Calu3 (cell line): ENCODE results near the gene UGT1A9. TPM values are rescaled to one million over a fixed set of nuclear protein-coding genes. Genes with fewer than 3 reads are reported as not detected.

Experiments
- BruUV-seq: library from RNA; stranded (reverse); fragments of 400-500 nt; replicated peaks from 2 replicates; lab custom pipeline; 2021; lab: Mats Ljungman, UMichigan
- CTCF ChIA-PET: fragments of 300-600 bp; sonication (Branson Sonifier 250); formaldehyde crosslinking; loops from one replicate; lab custom pipeline; 2022; ENCODE audit warnings: antibody characterized with exemption; lab: Charles Lee
- DNase-seq: peaks from one replicate; pipeline ENCODE4 v3.0.0; 2022
- H3K27ac Mint-ChIP-seq: one replicate; pipeline ENCODE4 v1.8.0; 2022; ENCODE audit warnings: mixed read lengths; ENCODE audit not compliant: unreplicated experiment
- H3K27me3 Mint-ChIP-seq: one replicate; pipeline ENCODE4 v1.8.0; 2022; ENCODE audit warnings: mixed read lengths; ENCODE audit not compliant: unreplicated experiment
- H3K36me3 Mint-ChIP-seq: one replicate; pipeline ENCODE4 v1.8.0; 2022; ENCODE audit warnings: mild to moderate bottlenecking, moderate library complexity, mixed read lengths; ENCODE audit not compliant: insufficient read depth, unreplicated experiment
- H3K4me1 Mint-ChIP-seq: one replicate; pipeline ENCODE4 v1.8.0; 2022; ENCODE audit warnings: mild to moderate bottlenecking, low read depth, mixed read lengths; ENCODE audit not compliant: unreplicated experiment
- H3K4me3 Mint-ChIP-seq: one replicate; pipeline ENCODE4 v1.8.0; 2022; ENCODE audit warnings: mild to moderate bottlenecking, low read depth, moderate library complexity, mixed read lengths; ENCODE audit not compliant: unreplicated experiment
- H3K9me3 Mint-ChIP-seq: one replicate; pipeline ENCODE4 v1.8.0; 2022; ENCODE audit warnings: low read depth, mixed read lengths; ENCODE audit not compliant: unreplicated experiment
- intact Hi-C: fragments of 100-400 bp; cut with micrococcal nuclease; formaldehyde crosslinking; loops from one replicate; pipeline ENCODE4 v1.10.0; 2022; ENCODE audit not compliant: unreplicated experiment
- total RNA-seq: library from RNA; stranded (reverse); gene quantifications from 2 replicates; pipeline ENCODE4 v1.2.3, GENCODE V29; 2022
- TF ChIP-seq, protein P1 (sequence below): fragments of 200-600 bp; IDR thresholded peaks from one replicate; pipeline ENCODE4 v1.8.0; 2022; ENCODE audit warnings: antibody characterized with exemption; ENCODE audit not compliant: unreplicated experiment

UGT1A9 gene
- total RNA-seq, 1 experiment from 2014 or later, result 4.3 TPM

DNA sequence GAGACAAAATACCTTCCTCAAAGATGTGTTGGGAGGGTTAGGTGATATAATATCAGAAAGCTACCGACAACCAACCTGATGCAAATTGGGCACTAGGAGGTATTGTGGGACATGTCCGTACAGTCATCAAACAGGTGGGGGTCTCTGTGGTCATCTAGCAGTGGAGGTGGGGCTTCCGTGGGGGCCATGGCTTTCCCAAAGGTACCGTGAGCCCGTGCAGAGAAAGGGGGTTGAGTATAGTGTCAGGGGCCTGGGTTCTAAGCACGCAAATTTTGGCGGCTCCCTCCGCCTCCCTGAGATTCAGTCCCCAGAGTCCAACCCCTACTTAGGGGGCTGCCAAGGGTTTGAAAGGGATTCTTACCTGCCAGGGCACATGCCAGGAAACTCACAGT lies 150.0 kb downstream of the UGT1A9 start:
- Mint-ChIP-seq H3K9me3 (no peaks in the 10 kb centered on the region), H3K4me3 (no peak overlapping the region), H3K27ac (no peak overlapping the region), H3K4me1 (no peaks in the 10 kb centered on the region), H3K36me3 (peaks cover 5% of the 10 kb centered on the region), H3K27me3 (peaks cover 20% of the 10 kb centered on the region)
- intact Hi-C loops, result no loop called here
- DNase-seq, result no peak
- CTCF ChIA-PET, result no interaction called here
- TF ChIP-seq, protein P1, sequence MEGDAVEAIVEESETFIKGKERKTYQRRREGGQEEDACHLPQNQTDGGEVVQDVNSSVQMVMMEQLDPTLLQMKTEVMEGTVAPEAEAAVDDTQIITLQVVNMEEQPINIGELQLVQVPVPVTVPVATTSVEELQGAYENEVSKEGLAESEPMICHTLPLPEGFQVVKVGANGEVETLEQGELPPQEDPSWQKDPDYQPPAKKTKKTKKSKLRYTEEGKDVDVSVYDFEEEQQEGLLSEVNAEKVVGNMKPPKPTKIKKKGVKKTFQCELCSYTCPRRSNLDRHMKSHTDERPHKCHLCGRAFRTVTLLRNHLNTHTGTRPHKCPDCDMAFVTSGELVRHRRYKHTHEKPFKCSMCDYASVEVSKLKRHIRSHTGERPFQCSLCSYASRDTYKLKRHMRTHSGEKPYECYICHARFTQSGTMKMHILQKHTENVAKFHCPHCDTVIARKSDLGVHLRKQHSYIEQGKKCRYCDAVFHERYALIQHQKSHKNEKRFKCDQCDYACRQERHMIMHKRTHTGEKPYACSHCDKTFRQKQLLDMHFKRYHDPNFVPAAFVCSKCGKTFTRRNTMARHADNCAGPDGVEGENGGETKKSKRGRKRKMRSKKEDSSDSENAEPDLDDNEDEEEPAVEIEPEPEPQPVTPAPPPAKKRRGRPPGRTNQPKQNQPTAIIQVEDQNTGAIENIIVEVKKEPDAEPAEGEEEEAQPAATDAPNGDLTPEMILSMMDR, result no peak
- no TSS peak for BruUV-seq

DNA sequence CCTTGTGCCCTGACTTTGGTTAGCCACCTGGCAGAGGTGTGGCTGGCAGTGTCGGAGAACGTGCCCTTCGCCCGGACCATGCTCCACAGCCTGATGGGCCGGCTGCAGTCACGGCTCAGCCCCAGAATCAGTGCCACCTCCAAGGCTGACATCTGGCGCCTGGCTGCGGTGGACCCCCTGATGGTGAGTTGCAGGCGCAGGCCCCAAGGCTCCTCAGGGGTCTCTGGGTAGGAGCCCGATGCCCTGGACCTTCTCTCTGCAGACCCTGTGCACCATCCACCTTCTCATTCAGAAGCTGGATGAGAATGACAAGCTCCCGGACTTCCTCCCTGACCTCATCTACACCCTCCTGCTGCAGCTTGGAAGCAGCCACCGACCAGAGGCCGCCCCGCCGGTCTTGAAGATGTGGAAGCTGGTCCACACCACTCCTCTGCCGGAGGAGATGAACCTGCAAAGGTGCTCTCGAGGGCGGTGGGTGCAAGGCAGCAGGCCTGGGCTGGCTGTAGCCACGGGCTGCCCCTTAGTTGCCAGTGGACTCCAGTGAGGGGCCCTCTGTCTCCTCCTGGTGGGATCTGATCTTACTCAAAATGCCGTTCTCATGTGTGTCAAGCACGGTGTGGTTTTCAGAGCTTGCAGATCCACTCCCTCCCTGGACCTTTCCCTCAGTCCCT lies 150.5 kb downstream of the UGT1A9 start:
- DNase-seq, result no peak
- Mint-ChIP-seq H3K27ac (no peak overlapping the region), H3K36me3 (peaks cover 5% of the 10 kb centered on the region), H3K4me1 (no peaks in the 10 kb centered on the region), H3K4me3 (no peak overlapping the region), H3K27me3 (peaks cover 20% of the 10 kb centered on the region), H3K9me3 (no peaks in the 10 kb centered on the region)
- CTCF ChIA-PET, result no interaction called here
- TF ChIP-seq, protein P1, result no peak
- no TSS peak for BruUV-seq
- intact Hi-C loops, result no loop called here

Other genes starting within 250 kb of the UGT1A9 start
- gene USP40, start 105.1 kb upstream of the UGT1A9 start, total RNA-seq, result 44.2 and 45.8 TPM in 2 replicates
- gene UGT1A8, start 54.3 kb upstream of the UGT1A9 start, total RNA-seq, result not detected in 2 replicates
- 107 and 120 TPM in 2 replicates for gene UGT1A10, start 35.5 kb upstream of the UGT1A9 start, total RNA-seq
- gene UGT1A7, start 10.0 kb downstream of the UGT1A9 start, total RNA-seq, result 7.2 and 7.8 TPM in 2 replicates
- gene UGT1A6, start 21.0 kb downstream of the UGT1A9 start, total RNA-seq, result 98.0 and 116 TPM in 2 replicates
- 7.1 and 7.3 TPM in 2 replicates for gene UGT1A5, start 41.0 kb downstream of the UGT1A9 start, total RNA-seq
- 6.1 TPM in 2 replicates for gene UGT1A4, start 46.8 kb downstream of the UGT1A9 start, total RNA-seq
- 5.9 and 6.0 TPM in 2 replicates for gene UGT1A3, start 57.1 kb downstream of the UGT1A9 start, total RNA-seq
- gene UGT1A1, start 88.4 kb downstream of the UGT1A9 start, total RNA-seq, result 26.7 and 43.9 TPM in 2 replicates
- gene MROH2A, start 106.4 kb downstream of the UGT1A9 start, total RNA-seq, result 0.33 and 0.76 TPM in 2 replicates
- 58.5 and 71.0 TPM in 2 replicates for gene HJURP, start 182.6 kb downstream of the UGT1A9 start, total RNA-seq
- 1.1 and 1.5 TPM in 2 replicates for gene TRPM8, start 245.5 kb downstream of the UGT1A9 start, total RNA-seq